ENCODE results near the gene RGL3.

The RGL3 gene

DNA sequence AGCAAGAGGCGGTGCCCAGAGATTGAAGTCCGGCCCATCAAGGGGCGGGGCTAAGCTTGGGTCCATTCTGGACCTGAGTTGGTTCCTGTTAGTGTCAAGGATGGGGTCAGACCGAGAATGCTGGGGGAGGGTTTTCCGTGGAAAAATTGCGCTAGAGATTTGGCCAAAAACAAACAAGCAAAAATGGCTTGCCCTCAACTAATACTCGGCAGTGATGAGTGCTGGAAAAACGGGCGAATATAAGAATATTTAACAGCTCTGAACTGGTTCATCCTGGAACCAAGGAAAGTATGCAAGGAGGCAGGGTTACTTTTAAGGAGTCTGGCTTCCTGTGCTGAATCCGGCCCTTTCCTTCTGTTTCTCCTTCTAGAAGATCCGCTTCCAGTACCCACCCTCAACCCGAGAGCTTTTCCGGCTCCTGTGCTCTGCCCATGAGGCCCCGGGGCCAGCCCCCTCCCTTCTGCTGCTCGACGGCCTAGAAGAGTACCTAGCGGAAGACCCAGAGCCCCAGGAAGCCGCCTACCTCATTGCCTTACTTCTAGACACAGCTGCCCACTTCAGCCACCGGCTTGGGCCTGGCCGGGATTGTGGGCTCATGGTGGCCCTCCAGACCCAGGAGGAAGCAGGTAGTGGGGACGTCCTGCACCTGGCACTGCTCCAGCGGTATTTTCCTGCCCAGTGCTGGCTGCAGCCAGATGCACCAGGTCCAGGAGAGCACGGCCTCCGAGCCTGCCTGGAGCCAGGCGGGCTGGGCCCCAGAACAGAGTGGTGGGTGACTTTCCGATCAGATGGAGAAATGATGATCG lies 43.8 kb downstream of the RGL3 start:
- peak overlapping the region; percentile 38 for H3K4me3 ChIP-seq (ENCODE audit: control insufficient read depth, low read depth, low read length)
- TF ChIP-seq, protein P1, sequence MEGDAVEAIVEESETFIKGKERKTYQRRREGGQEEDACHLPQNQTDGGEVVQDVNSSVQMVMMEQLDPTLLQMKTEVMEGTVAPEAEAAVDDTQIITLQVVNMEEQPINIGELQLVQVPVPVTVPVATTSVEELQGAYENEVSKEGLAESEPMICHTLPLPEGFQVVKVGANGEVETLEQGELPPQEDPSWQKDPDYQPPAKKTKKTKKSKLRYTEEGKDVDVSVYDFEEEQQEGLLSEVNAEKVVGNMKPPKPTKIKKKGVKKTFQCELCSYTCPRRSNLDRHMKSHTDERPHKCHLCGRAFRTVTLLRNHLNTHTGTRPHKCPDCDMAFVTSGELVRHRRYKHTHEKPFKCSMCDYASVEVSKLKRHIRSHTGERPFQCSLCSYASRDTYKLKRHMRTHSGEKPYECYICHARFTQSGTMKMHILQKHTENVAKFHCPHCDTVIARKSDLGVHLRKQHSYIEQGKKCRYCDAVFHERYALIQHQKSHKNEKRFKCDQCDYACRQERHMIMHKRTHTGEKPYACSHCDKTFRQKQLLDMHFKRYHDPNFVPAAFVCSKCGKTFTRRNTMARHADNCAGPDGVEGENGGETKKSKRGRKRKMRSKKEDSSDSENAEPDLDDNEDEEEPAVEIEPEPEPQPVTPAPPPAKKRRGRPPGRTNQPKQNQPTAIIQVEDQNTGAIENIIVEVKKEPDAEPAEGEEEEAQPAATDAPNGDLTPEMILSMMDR (IDR thresholded peaks at IDR 0.05; ENCODE audit: control insufficient read depth, insufficient read depth, low read depth, low read length, missing control alignments), result no peak
- no peak for DNase-seq (ENCODE audit: low read depth)

DNA sequence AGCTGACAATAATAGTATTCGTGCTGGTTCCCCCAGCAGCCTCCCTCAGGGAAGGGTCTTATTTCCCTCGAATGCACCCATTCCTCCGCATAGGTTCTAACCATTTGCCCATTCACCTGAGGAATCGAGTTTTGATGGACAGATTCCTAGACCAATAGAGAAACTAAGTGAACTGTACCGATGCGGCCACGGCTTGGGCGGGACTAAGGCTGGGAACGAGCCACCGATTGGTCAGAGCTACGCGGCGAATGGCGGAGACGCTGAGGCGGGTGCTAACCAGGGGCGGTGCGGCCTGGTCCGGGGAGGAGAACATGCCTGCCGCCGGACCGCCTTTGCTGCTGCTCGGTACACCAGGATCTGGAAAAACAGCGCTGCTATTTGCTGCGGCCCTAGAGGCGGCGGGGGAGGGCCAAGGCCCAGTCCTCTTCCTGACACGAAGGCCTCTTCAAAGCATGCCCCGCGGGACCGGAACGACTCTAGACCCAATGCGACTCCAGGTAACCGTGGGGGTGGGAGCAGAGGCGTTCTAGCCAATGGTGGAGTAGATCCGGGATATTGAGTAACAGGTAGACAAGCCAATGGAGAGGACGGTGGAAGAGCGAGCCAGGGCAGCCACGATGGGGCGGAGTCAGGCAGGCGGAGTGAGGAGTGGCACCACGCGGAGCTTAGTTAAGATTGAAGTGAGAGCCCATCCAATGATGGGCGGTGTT lies 44.5 kb downstream of the RGL3 start, which contains the start of gene SWSAP1:
TSS of gene SWSAP1 (plus strand) at position 234 of the 710 bp plus-strand sequence. CDS start at position 249, 15 bp downstream.
- peak within 1 kb of the TSS; percentile 61 for H3K4me3 ChIP-seq (ENCODE audit: control insufficient read depth, low read depth, low read length)
- DNase-seq (ENCODE audit: low read depth), result peak; percentile 99
- TF ChIP-seq, protein P1 (IDR thresholded peaks at IDR 0.05; ENCODE audit: control insufficient read depth, insufficient read depth, low read depth, low read length, missing control alignments), result no peak

DNA sequence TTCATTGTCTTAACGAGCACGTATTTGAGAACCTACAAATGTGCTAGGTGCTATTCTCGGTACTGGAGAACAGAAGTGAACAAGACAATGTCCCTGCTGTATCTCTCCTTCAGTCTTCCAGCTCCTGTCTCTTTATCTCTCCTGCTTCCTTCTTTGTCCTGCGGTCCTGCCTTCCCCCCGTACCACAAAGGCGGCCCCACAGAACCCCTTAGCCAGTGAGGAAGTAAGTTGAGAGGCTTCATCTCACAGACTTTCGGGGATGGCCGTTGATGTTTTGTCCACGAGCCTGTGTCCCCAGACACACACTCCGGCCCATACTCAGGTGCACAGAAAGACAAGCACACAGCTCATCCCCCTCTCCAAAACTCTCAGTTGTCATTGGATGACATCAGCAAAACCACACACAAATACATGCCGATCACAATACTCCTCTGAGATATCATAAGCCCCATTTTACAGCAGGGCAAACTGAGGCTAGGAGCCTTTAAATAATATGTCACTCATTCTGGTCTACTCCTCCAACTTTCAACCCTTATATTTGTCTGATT lies 45.2 kb downstream of the RGL3 start:
- no peak for DNase-seq (ENCODE audit: low read depth)
- TF ChIP-seq, protein P1 (IDR thresholded peaks at IDR 0.05; ENCODE audit: control insufficient read depth, insufficient read depth, low read depth, low read length, missing control alignments), result no peak
- peak overlapping the region; percentile 61 for H3K4me3 ChIP-seq (ENCODE audit: control insufficient read depth, low read depth, low read length)

DNA sequence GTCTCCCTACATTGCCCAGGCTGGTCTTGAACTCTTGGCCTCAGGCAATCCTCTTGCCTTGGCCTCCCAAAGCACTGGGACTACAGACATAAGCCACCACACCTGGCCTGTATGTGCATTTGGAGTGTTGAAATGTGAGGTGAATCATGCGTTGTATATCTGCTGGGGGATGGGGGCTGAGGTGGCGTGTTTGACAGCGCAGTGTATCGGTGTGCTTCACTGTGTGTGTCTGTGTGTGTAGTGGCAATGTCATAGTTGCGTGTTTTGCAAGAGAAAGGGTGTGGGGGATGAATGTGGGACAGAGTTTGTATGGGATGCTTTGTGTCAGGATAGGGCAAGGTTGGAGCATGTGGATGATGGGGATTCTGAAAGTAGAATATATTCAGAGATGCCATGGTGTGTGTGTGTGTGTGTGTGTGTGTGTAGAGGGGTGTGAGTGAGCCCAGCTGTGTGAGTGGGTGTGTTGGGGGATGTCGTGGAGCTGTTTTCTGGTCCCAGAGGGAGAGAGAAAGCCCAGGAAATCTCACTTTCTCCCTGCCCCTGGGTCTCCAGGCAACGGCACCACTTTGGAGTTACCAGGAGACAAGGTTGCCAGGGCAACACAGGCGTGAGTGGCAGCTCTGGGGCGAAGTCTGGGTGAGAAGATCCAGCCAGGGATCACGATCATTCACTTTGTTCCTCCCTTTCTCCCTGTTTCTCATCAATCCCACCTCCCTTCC lies 45.8 kb downstream of the RGL3 start:
- H3K4me3 ChIP-seq (ENCODE audit: control insufficient read depth, low read depth, low read length), result no peak overlapping the region
- TF ChIP-seq, protein P1 (IDR thresholded peaks at IDR 0.05; ENCODE audit: control insufficient read depth, insufficient read depth, low read depth, low read length, missing control alignments), result no peak
- no peak for DNase-seq (ENCODE audit: low read depth)

GRCh38 chr19:11370744-11371143 lies 48.4 kb downstream of the RGL3 start:
- TF ChIP-seq, protein P1 (IDR thresholded peaks at IDR 0.05; ENCODE audit: control insufficient read depth, insufficient read depth, low read depth, low read length, missing control alignments), result no peak
- DNase-seq (ENCODE audit: low read depth), result no peak
- H3K4me3 ChIP-seq (ENCODE audit: control insufficient read depth, low read depth, low read length), result no peak overlapping the region

DNA sequence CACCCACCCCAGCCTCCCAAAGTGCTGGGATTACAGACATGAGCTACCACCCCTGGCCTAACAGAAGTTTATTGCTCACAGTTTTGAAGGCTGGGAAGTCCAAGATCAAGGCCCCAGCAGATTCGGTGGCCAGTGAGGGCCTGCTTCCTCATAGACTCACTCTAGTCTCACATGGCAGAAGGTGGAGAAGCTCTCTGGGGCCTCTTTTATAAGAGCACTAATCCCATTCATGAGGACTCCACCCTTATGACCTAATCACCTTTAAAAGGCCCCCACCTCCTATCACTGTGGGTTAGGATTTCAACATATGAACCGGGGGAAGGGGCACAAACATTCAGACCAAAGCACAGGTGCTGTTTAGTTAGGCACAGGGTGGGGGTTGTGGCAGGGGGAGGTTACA lies 51.6 kb downstream of the RGL3 start:
- DNase-seq (ENCODE audit: low read depth), result no peak
- TF ChIP-seq, protein P1 (IDR thresholded peaks at IDR 0.05; ENCODE audit: control insufficient read depth, insufficient read depth, low read depth, low read length, missing control alignments), result no peak

More for the DNA sequence above, 51.6 kb downstream of the RGL3 start:
- H3K4me3 ChIP-seq (ENCODE audit: control insufficient read depth, low read depth, low read length), result no peak overlapping the region

Measured in AG09309 (cell line).